ENCODE results near the gene NOTCH1.

DNA sequence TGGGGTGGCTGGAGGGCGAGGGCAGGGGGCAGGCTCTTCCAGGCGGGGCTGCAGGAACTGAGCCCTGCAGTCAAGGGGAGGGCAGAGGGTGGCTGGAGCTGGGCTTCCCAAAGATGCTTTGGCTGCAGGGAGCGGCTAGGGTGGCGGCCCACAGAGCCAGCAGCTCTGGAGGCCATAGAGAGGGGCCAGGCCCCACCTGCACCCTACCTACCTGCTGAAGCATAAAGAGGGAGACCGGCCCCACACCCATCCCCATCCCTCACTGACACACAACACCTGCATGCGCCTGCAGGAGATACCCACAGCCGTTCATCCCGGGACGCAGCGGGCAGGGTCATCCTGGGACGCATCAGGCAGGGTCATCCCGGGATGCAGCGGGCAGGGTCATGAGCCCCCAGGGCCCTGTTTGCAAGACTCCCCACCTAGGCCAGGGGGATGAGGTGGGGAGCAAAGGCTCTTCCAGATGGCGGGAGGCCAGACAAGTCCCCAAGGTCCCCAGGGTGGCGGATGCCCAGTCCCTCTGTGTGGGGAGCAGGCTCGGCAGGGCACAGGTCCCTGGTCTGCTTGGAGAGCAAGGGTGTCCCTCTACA is 39.8 kb upstream of the NOTCH1 start:
- TF ChIP-seq EZH2 (IDR thresholded peaks at IDR 0.05; ENCODE audit: borderline replicate concordance, low read depth, low read length, poor library complexity, severe bottlenecking) = no peak
- TF ChIP-seq, protein P1, sequence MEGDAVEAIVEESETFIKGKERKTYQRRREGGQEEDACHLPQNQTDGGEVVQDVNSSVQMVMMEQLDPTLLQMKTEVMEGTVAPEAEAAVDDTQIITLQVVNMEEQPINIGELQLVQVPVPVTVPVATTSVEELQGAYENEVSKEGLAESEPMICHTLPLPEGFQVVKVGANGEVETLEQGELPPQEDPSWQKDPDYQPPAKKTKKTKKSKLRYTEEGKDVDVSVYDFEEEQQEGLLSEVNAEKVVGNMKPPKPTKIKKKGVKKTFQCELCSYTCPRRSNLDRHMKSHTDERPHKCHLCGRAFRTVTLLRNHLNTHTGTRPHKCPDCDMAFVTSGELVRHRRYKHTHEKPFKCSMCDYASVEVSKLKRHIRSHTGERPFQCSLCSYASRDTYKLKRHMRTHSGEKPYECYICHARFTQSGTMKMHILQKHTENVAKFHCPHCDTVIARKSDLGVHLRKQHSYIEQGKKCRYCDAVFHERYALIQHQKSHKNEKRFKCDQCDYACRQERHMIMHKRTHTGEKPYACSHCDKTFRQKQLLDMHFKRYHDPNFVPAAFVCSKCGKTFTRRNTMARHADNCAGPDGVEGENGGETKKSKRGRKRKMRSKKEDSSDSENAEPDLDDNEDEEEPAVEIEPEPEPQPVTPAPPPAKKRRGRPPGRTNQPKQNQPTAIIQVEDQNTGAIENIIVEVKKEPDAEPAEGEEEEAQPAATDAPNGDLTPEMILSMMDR (conservative IDR thresholded peaks at IDR 0.05; ENCODE audit: low read depth, low read length) = no peak

Measured in A673 (cell line).